ENCODE data around the gene OR2C3.

DNA sequence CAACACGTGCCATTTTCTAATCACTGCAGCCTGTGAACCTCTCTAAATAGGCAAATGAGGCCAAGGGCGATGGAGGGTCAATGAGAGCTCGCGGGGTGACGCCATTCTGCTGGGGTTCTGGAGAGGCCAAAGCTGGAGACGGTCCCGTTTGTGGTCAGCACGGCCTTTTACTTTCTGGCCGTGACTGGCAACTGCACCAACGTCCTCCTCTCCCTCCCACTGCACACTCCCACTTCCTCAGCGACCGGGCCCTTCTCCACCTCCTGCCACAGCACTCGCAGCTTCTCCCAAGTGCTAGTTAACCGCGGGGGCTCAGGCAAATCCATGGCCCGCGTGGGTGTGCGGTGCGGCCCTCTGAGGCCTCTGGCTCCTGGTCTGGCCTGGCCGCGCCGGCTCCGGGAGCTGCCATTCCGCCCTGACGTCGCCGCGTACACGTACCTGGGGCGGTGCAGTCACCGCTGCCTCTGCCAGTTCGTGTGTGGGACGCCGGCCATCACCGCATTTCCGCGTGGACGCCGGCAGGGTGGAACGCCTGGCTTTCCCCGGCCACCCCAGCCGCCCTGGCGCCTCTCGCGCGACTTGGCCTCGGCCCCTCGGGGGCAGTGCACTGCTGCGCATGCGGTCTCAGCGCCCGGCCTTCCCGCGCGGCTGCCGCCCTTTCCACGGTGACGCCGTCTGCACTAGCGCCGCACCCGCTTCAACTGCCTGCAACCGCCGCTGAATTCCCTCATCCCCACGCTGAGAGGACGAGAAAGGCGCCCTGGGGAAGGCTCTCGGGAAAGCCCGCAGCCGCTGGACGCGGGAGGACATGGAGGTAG lies 18.2 kb downstream of the OR2C3 start:
- TF ChIP-seq, protein P1, sequence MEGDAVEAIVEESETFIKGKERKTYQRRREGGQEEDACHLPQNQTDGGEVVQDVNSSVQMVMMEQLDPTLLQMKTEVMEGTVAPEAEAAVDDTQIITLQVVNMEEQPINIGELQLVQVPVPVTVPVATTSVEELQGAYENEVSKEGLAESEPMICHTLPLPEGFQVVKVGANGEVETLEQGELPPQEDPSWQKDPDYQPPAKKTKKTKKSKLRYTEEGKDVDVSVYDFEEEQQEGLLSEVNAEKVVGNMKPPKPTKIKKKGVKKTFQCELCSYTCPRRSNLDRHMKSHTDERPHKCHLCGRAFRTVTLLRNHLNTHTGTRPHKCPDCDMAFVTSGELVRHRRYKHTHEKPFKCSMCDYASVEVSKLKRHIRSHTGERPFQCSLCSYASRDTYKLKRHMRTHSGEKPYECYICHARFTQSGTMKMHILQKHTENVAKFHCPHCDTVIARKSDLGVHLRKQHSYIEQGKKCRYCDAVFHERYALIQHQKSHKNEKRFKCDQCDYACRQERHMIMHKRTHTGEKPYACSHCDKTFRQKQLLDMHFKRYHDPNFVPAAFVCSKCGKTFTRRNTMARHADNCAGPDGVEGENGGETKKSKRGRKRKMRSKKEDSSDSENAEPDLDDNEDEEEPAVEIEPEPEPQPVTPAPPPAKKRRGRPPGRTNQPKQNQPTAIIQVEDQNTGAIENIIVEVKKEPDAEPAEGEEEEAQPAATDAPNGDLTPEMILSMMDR (IDR thresholded peaks at IDR 0.05), result no peak
- TF ChIP-seq POLR2A (IDR thresholded peaks at IDR 0.05), result no peak
